Frontal cortex (tissue), 4 donors: ENCODE measurements around the gene ZNF620. TPM values are rescaled to one million over a fixed set of nuclear protein-coding genes. Genes with fewer than 3 reads are reported as not detected.
"Not testable (repeated sequence)": the region's sequence is repeated elsewhere in the genome, so short reads cannot be mapped to it uniquely, and the experiment has no call there.

Experiments used
- DNase-seq, 2 donors: peaks; one replicate each; pipeline ENCODE4 v3.0.0; 2012; ENCODE audit warnings: low spot score in 2 of 2
- FAIRE-seq: peaks from 2 replicates; lab custom pipeline; 2012; peaks lifted over from hg19 to GRCh38; lab: Jason Lieb, UNC
- total RNA-seq: library from RNA; depleted of rRNA; stranded (reverse); fragments of >200 nt; gene quantifications from one replicate; pipeline ENCODE4 v1.2.3, GENCODE V29; 2014
- donor health status: control.
- donor health status: control.
- donor health status: control.

ZNF620 gene
- 13.9 TPM for total RNA-seq

DNA sequence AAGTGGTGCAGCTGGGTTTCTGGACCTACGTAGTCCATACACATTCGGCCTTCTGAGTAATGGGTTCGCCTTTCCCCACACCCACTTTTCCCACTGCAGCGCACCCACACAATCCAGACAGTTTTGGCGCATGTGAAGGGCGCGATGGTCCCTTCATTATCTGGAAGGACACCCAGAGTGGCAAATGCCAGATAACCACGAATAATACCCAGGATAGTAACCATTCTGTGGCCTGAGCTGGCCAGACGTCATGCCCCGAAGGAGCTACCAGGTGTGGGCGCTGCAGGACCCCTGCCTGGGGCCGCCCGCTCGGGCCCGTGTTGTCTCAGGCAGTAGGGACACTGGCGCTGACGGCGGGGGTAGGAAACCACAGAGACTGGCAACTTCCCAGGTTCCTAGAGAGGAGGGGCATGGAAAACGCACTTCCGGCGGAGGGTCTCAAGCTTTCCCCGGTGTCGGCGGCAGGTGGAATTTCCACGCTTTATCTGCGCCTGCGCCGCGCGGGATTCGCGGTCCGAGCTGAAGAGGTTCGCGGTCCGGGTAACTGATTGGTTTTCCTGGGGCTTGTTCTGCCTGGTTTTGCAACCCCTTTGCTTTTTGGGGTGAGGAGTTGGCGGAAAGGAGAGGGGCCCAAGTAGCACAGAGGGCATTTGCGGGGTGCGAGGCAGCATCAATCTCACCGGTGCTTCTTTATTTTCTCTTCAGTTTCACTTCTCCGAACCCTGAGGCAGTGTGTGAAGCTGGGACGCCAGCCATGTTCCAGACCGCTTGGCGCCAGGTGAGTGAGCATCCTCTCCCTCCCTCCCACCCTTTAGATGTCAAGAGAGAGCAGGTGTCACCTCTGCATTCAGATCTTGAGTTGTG is at the start of gene ZNF620:
ZNF620 (plus strand) TSS at position 441 of the 864 bp plus-strand sequence; CDS start at position 755, 314 bp downstream.
- FAIRE-seq (no peak), DNase-seq (peak; percentile 42 to 77)

DNA sequence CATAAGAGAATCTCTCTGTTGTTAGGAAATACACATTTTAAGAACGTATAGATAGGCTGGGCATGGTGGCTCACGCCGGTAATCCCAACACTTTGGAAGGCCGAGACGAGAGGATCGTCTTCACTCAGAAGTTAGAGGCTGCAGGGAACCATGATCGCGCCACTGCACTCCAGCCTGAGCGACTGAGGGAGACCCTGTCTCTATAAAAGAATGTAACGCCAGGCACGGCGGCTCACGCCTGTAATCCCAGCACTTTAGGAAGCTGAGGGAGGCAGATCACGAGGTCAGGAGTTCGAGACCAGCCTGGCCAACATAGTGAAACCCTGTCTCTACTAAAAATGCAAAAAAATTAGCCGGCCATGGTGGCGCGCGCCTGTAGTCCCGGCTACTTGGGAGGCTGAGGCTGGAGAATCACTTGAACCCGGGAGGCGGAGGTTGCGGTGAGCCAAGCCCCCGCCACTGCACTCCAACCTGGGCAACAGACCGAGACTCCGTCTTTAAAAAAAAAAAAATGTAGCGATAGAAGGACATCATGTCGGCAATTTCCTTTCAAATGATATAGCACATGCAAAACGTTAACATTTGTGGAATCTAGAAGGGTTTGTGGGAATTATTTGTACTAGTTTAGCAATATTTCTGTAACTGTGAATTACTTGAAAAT is 49.4 kb upstream of the ZNF620 start:
- FAIRE-seq (no peak), DNase-seq (no peak)

GRCh38 chr3:40456940-40457823 is 48.7 kb upstream of the ZNF620 start, which contains the start of gene RPL14:
TSS of gene RPL14 (plus strand) at chr3:40457339. CDS start at chr3:40457472, 133 bp downstream.
- FAIRE-seq = no peak

GRCh38 chr3:40458473-40458872 is 47.4 kb upstream of the ZNF620 start:
- FAIRE-seq = no peak

More at GRCh38 chr3:40456940-40457823, 48.7 kb upstream of the ZNF620 start, which contains the start of gene RPL14:
- peak; percentile 89 to 90 for DNase-seq

DNA sequence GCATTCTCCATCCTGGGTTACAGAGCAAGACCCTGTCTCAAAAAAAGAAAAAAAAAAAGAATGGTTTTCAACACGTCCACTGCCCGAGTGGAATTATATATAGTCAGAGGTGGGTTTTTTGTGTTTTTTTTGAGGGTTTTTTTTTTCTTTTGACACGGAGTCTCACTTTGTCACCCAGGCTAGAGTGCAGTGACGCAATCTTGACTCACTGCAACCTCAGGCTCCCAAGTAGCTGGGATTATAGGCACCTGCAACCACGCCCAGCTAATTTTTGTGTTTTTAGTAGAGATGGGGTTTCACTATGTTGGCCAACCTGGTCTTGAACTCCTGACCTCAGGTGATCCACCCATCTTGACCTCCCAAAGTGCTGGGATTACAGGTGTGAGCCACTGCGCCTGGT is 45.4 kb upstream of the ZNF620 start:
- not testable (repeated sequence) for FAIRE-seq, DNase-seq

More at GRCh38 chr3:40458473-40458872, 47.4 kb upstream of the ZNF620 start:
- DNase-seq = no peak

DNA sequence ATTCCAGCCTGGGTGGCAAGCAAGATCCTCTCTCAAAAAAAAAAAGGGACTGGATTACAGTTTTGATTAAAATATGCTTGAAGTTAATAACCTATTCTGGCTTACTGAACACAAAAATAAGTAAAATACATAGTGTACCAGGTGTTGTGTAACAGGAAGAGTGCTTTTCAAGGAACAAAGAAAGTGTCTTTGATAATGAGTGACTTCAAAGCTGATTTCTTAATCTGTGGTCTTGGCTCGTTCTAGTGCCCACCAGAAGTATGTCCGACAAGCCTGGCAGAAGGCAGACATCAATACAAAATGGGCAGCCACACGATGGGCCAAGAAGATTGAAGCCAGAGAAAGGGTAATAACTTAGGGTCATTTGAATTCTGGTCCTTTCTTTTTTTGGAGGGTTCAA is 44.7 kb upstream of the ZNF620 start:
- no peak for FAIRE-seq
- no peak for DNase-seq

DNA sequence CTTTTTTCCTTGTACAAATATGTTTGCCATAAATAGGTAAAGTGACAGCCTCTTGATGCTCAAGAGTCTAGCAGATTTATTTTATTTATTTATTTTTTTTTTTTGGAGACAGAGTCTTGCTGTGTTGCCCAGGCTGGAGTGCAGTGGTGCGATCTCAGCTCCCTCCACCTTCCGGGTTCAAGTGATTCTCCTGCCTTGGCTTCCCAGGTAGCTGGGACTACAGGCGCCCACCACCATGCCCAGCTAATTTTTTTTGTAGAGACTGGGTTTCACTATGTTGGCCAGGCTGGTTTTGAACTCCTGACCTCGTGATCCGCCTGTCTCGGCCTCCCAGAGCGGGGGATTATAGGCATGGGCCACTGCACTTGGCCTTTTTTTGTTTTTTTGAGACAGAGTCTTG is 43.0 kb upstream of the ZNF620 start:
- FAIRE-seq, DNase-seq: not testable (repeated sequence)

- no peak for FAIRE-seq
- DNase-seq = no peak
Observed at GRCh38 chr3:40463579-40463978, 42.3 kb upstream of the ZNF620 start.

DNA sequence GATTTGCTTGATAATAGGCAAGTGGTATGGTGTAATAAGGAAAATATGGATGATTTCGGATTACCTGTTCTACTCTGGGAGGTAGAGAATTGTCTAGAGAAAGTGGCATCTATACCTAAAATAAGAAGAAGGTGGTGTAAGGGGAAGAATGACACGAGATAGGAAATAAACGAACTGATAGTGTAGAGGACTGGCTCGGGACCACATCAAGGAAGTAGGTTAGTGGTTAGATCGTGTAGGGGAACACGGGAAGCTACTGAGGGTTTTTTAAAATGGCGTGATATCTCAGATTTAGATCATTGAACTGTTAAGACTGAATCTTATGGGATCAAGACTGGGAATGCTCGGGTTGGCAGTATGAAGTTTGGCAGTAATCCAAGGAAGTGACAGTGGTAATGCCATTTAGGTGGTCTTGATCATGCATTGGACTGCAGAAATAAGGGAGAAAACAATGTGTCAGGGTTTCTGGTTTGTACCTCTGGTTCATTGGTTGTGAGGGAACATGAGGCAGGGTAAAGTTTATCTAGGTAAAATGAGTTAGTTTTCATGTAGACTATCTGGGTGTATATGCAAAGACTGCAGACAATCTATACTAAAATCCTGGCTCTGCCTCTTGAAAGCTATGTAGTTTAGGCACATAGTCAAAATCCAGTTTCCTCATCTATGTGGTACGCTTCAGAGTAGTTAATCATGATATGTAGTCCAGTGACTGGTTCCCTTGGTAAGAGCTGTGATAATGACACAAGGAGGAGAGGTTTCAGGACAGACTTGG is 41.3 kb upstream of the ZNF620 start:
- DNase-seq = no peak
- no peak for FAIRE-seq

- no peak for DNase-seq
- no peak for FAIRE-seq
Observed at GRCh38 chr3:40465111-40465407, 40.8 kb upstream of the ZNF620 start.

GRCh38 chr3:40465456-40465855 is 40.4 kb upstream of the ZNF620 start:
- no peak for DNase-seq
- FAIRE-seq = no peak

DNA sequence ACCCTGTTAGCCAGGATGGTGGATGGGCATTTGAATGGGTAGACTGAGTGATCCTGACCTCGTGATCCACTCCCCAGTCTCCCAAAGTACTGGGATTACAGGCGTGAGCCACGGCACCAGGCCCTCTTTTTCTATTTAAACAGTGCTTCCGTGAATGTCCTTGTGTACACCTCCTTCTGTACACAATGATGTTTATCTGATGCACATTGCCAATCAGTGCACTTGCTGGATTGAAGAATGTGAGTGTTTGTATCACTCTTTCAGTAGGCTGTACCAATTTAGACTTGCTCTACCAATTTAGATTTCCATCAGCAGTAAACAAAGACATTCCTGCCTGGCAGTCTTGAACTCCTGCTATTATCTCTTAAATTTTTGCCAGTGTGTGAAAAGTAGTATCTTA is 37.8 kb upstream of the ZNF620 start:
- FAIRE-seq = no peak
- no peak for DNase-seq

DNA sequence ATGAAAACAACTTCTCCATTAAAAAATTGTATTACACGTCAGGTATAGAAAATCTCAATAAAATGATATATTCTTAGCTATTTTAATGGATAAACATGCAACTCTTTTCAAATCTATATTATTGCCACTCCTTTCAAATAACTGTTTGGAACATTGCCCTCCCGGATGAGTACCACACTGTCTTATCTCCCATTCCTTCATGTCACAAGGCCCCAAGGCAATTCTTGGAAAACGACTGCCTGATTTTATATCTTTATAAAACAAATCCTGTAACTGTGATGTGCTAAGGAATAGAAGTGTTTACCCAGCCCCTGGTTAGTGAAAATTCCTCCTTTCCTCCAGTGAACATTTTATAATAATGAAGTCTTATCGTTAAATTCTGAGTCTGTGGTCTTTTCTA is 35.1 kb upstream of the ZNF620 start:
- DNase-seq (no peak), FAIRE-seq (no peak)

- DNase-seq = peak in 1 of 2 donors; percentile 76
- FAIRE-seq = no peak
Observed at GRCh38 chr3:40476478-40477470, 29.1 kb upstream of the ZNF620 start, which contains the start of gene ZNF619. TSS of gene ZNF619 (plus strand) at chr3:40477122. CDS start at chr3:40477980, 858 bp downstream.

DNA sequence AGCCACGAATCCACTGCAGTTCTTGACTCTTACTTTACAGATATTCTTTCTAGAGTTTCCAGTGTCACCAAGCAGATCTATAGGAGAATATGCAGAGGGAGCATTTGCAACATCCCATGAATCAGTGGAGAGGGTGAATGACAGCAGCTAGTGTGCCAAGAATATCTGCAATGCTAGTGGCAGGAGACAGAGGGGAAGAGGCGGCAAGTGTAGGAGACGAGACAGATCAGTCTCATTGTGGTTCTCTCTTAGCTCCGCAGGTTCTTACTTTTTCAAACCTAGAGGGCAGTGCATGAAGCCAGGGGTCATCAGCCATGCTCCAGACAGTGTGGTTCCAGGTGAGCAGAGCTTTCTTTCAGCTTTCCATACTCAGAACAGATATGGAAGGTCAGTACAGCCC is 28.2 kb upstream of the ZNF620 start:
- no peak for FAIRE-seq
- DNase-seq = peak in 1 of 2 donors; percentile 45

DNA sequence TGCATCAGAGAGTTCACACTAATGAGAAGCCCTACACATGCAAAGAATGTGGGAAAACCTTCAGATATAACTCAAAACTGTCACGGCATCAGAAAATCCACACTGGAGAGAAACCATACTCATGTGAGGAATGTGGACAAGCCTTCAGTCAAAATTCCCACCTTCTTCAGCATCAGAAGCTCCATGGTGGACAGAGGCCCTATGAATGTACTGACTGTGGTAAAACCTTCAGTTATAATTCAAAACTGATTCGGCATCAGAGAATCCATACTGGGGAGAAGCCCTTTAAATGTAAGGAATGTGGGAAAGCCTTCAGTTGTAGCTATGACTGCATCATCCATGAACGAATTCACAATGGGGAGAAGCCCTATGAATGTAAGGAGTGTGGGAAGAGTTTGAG is 18.7 kb upstream of the ZNF620 start:
- no peak for FAIRE-seq
- no peak for DNase-seq

DNA sequence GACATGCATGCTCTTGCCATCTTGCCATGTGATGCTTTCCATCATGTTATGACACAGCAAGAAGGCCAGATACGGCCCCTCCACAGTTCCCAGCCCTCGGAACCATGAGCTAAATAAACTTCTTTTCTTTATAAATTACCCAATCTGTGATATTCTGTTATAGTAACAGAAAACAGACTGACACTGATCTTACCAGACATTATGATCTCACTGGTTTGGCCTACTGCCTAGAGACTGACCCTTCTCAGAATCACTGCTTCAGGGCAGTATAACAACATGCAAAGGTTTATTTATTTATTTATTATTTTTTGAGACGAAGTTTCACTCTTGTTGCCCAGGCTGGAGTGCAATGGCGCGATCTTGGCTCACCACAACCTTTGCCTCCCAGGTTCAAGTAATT is 14.9 kb upstream of the ZNF620 start:
- FAIRE-seq = no peak

DNA sequence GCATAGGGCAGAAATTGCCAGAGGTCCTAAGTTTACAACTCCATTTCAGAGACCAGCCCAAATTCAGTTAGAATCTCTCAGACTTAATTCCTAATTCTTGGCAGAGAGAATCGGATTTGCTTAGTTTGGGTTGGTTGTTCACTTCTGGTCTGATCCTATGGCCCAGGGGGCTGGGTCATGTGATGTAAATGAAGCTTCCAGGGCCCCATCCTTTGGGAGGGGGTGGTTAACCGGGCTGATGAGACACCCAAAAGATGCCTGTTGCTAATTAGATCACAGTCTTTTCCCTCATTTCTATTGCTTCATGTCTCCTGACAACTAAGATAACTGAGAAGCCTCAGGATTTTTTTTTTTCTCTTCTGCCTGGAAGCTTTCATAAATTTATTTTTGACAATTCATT is 11.1 kb upstream of the ZNF620 start:
- DNase-seq (no peak), FAIRE-seq (no peak)

More for the DNA sequence above, 14.9 kb upstream of the ZNF620 start:
- no peak for DNase-seq
